NCI-H2227 (cell line): Measurements from ENCODE around the gene MRTO4.

ENCODE experiments used
- DNase-seq: peaks from one replicate; lab custom pipeline; 2025; ENCODE audit not compliant: unreplicated experiment; lab: John Stamatoyannopoulos, UW

MRTO4 gene

DNA sequence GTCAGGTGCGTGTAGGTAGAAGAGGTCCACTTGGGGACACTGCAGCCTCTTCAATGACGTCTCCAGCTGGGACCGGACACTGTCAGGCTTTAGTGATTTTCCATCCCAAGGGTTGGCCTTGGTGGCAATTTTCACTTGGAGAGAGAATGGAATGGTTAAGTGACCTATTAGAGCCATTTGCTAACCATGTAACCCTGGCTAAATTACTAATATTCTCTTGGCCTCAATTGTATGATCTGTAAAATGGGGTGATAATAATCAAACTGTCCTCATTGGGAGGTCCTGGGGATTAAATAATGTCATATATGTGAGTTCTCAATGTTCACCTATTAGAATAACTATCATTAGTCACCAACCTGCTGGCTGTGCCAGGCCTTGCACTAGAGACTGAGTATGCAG lies 56.9 kb downstream of the MRTO4 start:
- DNase-seq, result no peak

DNA sequence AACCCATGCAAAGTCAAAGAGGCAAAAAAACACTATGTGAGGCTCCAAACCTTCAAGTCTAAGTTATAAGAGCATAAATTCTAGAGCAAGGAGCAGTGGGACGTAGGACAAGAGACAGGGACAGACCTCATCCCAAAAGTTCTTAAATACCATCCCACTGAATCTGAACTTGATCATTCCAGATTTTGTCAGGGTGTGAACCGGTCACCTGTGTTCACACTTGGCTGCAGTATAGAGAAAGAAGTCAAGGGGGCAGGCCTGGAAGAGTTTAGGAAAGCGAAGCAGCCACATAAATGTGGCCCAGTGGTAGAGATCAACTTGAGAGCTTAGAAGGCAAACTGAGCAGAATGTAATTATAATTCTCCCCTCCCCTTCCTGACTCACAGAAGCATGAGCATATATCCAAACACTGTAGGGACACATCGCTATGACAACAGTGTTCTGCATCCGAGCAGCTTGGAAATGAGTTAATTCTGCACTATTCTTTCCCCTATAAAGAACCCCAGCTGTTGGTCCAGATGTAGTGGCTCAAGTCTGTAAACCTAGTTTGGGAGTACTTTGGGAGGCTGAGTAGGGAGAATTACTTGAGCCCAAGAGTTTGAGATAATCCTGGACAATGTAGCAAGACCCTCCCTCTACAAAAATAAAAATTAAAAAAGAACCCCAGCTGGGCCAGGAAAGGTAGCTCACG lies 57.7 kb downstream of the MRTO4 start:
- no peak for DNase-seq
